ENCODE measurements around the gene FRAS1. TPM values are rescaled to one million over a fixed set of nuclear protein-coding genes. Genes with fewer than 3 reads are reported as not detected.

The FRAS1 gene
- total and polyA plus RNA-seq, 2 donors (not counting 3 experiments of a cell fraction or from before 2014, with no cell fraction given) = 1.4 to 3.6 TPM

- Histone ChIP-seq H3K4me3 (replicated peaks in 1 of 3; ENCODE audit: insufficient read depth in 1 of 3, low read depth in 1 of 3, low read length in 3 of 3) (no peak overlapping the region), H3K9me1 (replicated peaks; ENCODE audit: control insufficient read depth, extremely low read depth, insufficient read depth, low read length) (no peaks in the 10 kb centered on the region), H3K79me2 (ENCODE audit: control insufficient read depth, insufficient read depth, low read length) (no peaks in the 10 kb centered on the region), H3K9me3 (replicated peaks; ENCODE audit: control insufficient read depth, insufficient read depth, low read length) (no peaks in the 10 kb centered on the region), H3K27ac (ENCODE audit: insufficient read depth, low read depth, low read length) (no peak overlapping the region), H2AFZ (ENCODE audit: low read depth, low read length) (no peak overlapping the region), H3K9ac (replicated peaks; ENCODE audit: extremely low read depth, insufficient read depth, low read length) (no peak overlapping the region), H3K4me1 (ENCODE audit: control insufficient read depth, extremely low read depth, insufficient read depth, low read length) (no peaks in the 10 kb centered on the region), H3K36me3 (ENCODE audit: control insufficient read depth in 2 of 2, extremely low read depth in 1 of 2, insufficient read depth in 2 of 2, low read length in 2 of 2) (no peaks in the 10 kb centered on the region), H4K20me1 (replicated peaks; ENCODE audit: control insufficient read depth, extremely low read depth, insufficient read depth, low read length) (no peaks in the 10 kb centered on the region), H3K27me3 (ENCODE audit: control insufficient read depth in 2 of 2, insufficient read depth in 2 of 2, low read length in 2 of 2) (peaks cover 0 to 2% of the 10 kb centered on the region in 2 experiments), H3K4me2 (ENCODE audit: insufficient read depth, low read length) (no peak overlapping the region)
- CTCF ChIA-PET = no interaction called here
- dilution Hi-C loops (cut with MboI; ENCODE audit: extremely low pct_ligation_motif_present, low sequenced_read_pairs) = no loop called here
- POLR2A ChIA-PET = no interaction called here
- DNase-seq (ENCODE audit: low read depth, low spot score) = no peak
- no peak for TF ChIP-seq POLR2AphosphoS5 (IDR thresholded peaks at IDR 0.05; ENCODE audit: insufficient read depth, low read depth, low read length)
- no peak for FAIRE-seq
- intact Hi-C loops (cut with micrococcal nuclease) = no loop called here
- BruUV-seq (replicated peaks) = no TSS peak
These were observed 371.9 kb downstream of the FRAS1 start for GRCh38 chr4:78428996-78429395.

GRCh38 chr4:78432896-78433295 is 375.8 kb downstream of the FRAS1 start:
- H3K9ac ChIP-seq (replicated peaks; ENCODE audit: extremely low read depth, insufficient read depth, low read length) = no peak overlapping the region
- BruUV-seq (replicated peaks) = no TSS peak
- dilution Hi-C loops (cut with MboI; ENCODE audit: extremely low pct_ligation_motif_present, low sequenced_read_pairs) (no loop called here), intact Hi-C loops (cut with micrococcal nuclease) (no loop called here)
- no peaks in the 10 kb centered on the region for H3K9me3 ChIP-seq (replicated peaks; ENCODE audit: control insufficient read depth, insufficient read depth, low read length)
- FAIRE-seq = no peak
- DNase-seq (ENCODE audit: low read depth, low spot score) = no peak
- H3K27ac ChIP-seq (ENCODE audit: insufficient read depth, low read depth, low read length) = no peak overlapping the region
- H2AFZ ChIP-seq (ENCODE audit: low read depth, low read length) = no peak overlapping the region
- no peaks in the 10 kb centered on the region for H4K20me1 ChIP-seq (replicated peaks; ENCODE audit: control insufficient read depth, extremely low read depth, insufficient read depth, low read length)
- TF ChIP-seq POLR2A (IDR thresholded peaks at IDR 0.05; ENCODE audit: low read depth, low read length) = no peak
- TF ChIP-seq FOS (IDR thresholded peaks at IDR 0.05; ENCODE audit: borderline replicate concordance, insufficient read depth, low read length) = no peak
- TF ChIP-seq POLR2AphosphoS5 (IDR thresholded peaks at IDR 0.05; ENCODE audit: insufficient read depth, low read depth, low read length) = no peak
- no peak for TF ChIP-seq MYC (IDR thresholded peaks at IDR 0.05; ENCODE audit: low read depth, low read length)
- no peak for TF ChIP-seq EZH2 (IDR thresholded peaks at IDR 0.05; ENCODE audit: borderline replicate concordance, low read depth, low read length, severe bottlenecking)
- TF ChIP-seq CTCF (IDR thresholded peaks at IDR 0.05; ENCODE audit: extremely low read depth in 1 of 2, insufficient read depth in 1 of 2, low read depth in 1 of 2, low read length in 2 of 2) = no peak
- no peak for TF ChIP-seq MAX (IDR thresholded peaks at IDR 0.05; ENCODE audit: insufficient read depth, insufficient read length)
- TF ChIP-seq GATA2 (IDR thresholded peaks at IDR 0.05; ENCODE audit: insufficient read depth, insufficient read length, low read depth, low read length) = no peak
- TF ChIP-seq JUN (IDR thresholded peaks at IDR 0.05; ENCODE audit: borderline replicate concordance, insufficient read depth, insufficient read length, low read depth) = no peak
- no peaks in the 10 kb centered on the region for H3K9me1 ChIP-seq (replicated peaks; ENCODE audit: control insufficient read depth, extremely low read depth, insufficient read depth, low read length)
- CTCF ChIA-PET = no interaction called here
- no peak overlapping the region for H3K4me2 ChIP-seq (ENCODE audit: insufficient read depth, low read length)
- H3K4me1 ChIP-seq (ENCODE audit: control insufficient read depth, extremely low read depth, insufficient read depth, low read length) = no peaks in the 10 kb centered on the region
- POLR2A ChIA-PET = no interaction called here
- no peak overlapping the region for H3K4me3 ChIP-seq (replicated peaks in 1 of 3; ENCODE audit: insufficient read depth in 1 of 3, low read depth in 1 of 3, low read length in 3 of 3)
- no peaks in the 10 kb centered on the region for H3K36me3 ChIP-seq (ENCODE audit: control insufficient read depth in 2 of 2, extremely low read depth in 1 of 2, insufficient read depth in 2 of 2, low read length in 2 of 2)
- H3K79me2 ChIP-seq (ENCODE audit: control insufficient read depth, insufficient read depth, low read length) = no peaks in the 10 kb centered on the region
- H3K27me3 ChIP-seq (ENCODE audit: control insufficient read depth in 2 of 2, insufficient read depth in 2 of 2, low read length in 2 of 2) = peaks cover 0 to 2% of the 10 kb centered on the region in 2 experiments

Data from endothelial cell of umbilical vein (primary cell).